Measurements from ENCODE around the gene PAAF1. TPM values are rescaled to one million over a fixed set of nuclear protein-coding genes. Genes with fewer than 3 reads are reported as not detected.

Gene PAAF1
- total and polyA plus RNA-seq, 10 of the 15 experiments (the other 5 are each of a cell fraction or from before 2014, with no cell fraction given): 13.7 to 70.6 (median 29.1) TPM

GRCh38 chr11:73913472-73913871 lies 36.7 kb downstream of the PAAF1 start:
- no peaks in the 10 kb centered on the region for H3K79me2 ChIP-seq (ENCODE audit: control insufficient read depth, insufficient read depth, low read length)
- ChIA-PET CTCF (no interaction called here), POLR2A (no interaction called here), RAD21 (ENCODE audit: unreplicated experiment) (no interaction called here), SMC1A (ENCODE audit: uncharacterized antibody, unreplicated experiment) (interaction anchor here (0.6 kb wide), 1 partner anchor 12 kb away, joined by 3 read pairs; no protein-coding TSS in a partner anchor)
- intact Hi-C loops (cut with micrococcal nuclease; ENCODE audit: unreplicated experiment) (no loop called here), in situ Hi-C loops (cut with MboI) (no loop called here)
- DNase-seq (ENCODE audit: low read depth, low spot score) (no peak), FAIRE-seq (no peak), ATAC-seq (no peak)
- H3K36me3 ChIP-seq (ENCODE audit: control insufficient read depth in 2 of 2, insufficient read depth in 2 of 2, low read length in 1 of 2): peaks cover 0 to 10% of the 10 kb centered on the region in 2 experiments; a peak in 3 of 4 replicates
- no TSS peak for BruUV-seq (replicated peaks)
- H4K20me1 ChIP-seq (ENCODE audit: control insufficient read depth, insufficient read depth): no peaks in the 10 kb centered on the region
- no peak overlapping the region for H3K4me3 ChIP-seq
- H3K9ac ChIP-seq (ENCODE audit: control insufficient read depth, insufficient read depth, low read length): no peak overlapping the region
- no peak overlapping the region for H3K27ac ChIP-seq (ENCODE audit: control insufficient read depth, insufficient read depth)
- H3K27me3 ChIP-seq (replicated peaks in 1 of 2; ENCODE audit: control insufficient read depth in 2 of 2, insufficient read depth in 2 of 2, low read length in 1 of 2): no peaks in the 10 kb centered on the region
- TF ChIP-seq, protein P1, sequence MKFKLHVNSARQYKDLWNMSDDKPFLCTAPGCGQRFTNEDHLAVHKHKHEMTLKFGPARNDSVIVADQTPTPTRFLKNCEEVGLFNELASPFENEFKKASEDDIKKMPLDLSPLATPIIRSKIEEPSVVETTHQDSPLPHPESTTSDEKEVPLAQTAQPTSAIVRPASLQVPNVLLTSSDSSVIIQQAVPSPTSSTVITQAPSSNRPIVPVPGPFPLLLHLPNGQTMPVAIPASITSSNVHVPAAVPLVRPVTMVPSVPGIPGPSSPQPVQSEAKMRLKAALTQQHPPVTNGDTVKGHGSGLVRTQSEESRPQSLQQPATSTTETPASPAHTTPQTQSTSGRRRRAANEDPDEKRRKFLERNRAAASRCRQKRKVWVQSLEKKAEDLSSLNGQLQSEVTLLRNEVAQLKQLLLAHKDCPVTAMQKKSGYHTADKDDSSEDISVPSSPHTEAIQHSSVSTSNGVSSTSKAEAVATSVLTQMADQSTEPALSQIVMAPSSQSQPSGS (IDR thresholded peaks at IDR 0.05; ENCODE audit: low read length): no peak
- TF ChIP-seq SMAD1 (IDR thresholded peaks at IDR 0.05; ENCODE audit: low read depth, partially characterized antibody) (no peak), EP300 (IDR thresholded peaks at IDR 0.05; ENCODE audit: borderline replicate concordance in 1 of 2, control insufficient read depth in 1 of 2, low read depth in 2 of 2, low read length in 2 of 2) (no peak), BCL11A (IDR thresholded peaks at IDR 0.05; ENCODE audit: low read depth, low read length) (no peak), CHD1 (IDR thresholded peaks at IDR 0.05; ENCODE audit: low read depth, low read length) (no peak), MXI1 (IDR thresholded peaks at IDR 0.05; ENCODE audit: low read depth, low read length) (no peak), CTCF (IDR thresholded peaks at IDR 0.05 in 2 of 3, conservative IDR thresholded peaks at IDR 0.05 in 1 of 3; ENCODE audit: control insufficient read depth in 2 of 3, extremely low read depth in 1 of 3, insufficient read depth in 1 of 3, low read depth in 3 of 3, low read length in 3 of 3) (no peak), RUNX3 (IDR thresholded peaks at IDR 0.05; ENCODE audit: low read length) (no peak), TCF3 (IDR thresholded peaks at IDR 0.05; ENCODE audit: borderline replicate concordance, insufficient read depth, low read depth, low read length) (no peak), POLR2AphosphoS5 (IDR thresholded peaks at IDR 0.05; ENCODE audit: low read length) (no peak), CEBPZ (IDR thresholded peaks at IDR 0.05; ENCODE audit: low read depth, low read length) (no peak)
- TF ChIP-seq, protein P2, sequence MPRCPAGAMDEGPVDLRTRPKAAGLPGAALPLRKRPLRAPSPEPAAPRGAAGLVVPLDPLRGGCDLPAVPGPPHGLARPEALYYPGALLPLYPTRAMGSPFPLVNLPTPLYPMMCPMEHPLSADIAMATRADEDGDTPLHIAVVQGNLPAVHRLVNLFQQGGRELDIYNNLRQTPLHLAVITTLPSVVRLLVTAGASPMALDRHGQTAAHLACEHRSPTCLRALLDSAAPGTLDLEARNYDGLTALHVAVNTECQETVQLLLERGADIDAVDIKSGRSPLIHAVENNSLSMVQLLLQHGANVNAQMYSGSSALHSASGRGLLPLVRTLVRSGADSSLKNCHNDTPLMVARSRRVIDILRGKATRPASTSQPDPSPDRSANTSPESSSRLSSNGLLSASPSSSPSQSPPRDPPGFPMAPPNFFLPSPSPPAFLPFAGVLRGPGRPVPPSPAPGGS (IDR thresholded peaks at IDR 0.05; ENCODE audit: borderline replicate concordance, insufficient read depth, low read depth, low read length, poor library complexity, severe bottlenecking): no peak
- no peaks in the 10 kb centered on the region for H3K9me3 ChIP-seq (replicated peaks; ENCODE audit: control insufficient read depth, insufficient read depth, low read length)
- no peaks in the 10 kb centered on the region for H3K4me1 ChIP-seq (ENCODE audit: control insufficient read depth, insufficient read depth, low read length)
- no peak overlapping the region for H3K4me2 ChIP-seq (ENCODE audit: control insufficient read depth, insufficient read depth)
- no peak overlapping the region for H2AFZ ChIP-seq (ENCODE audit: control insufficient read depth, low read depth, low read length)
